Upper lobe of left lung (tissue), 6 donors: ENCODE measurements around the gene GBP4. TPM values are rescaled to one million over a fixed set of nuclear protein-coding genes. Genes with fewer than 3 reads are reported as not detected.
"Not testable (repeated sequence)": the region's sequence is repeated elsewhere in the genome, so short reads cannot be mapped to it uniquely, and the experiment has no call there.

ENCODE experiments used
- ATAC-seq, 2 donors: fragments of 200-7000 bp; cut with Tn5 transposase; one replicate each; pipeline ENCODE4 v1.9.1; 2022; ENCODE audit warnings: mild to moderate bottlenecking in 2 of 2, moderate library complexity in 2 of 2; ENCODE audit not compliant: low FRiP score in 2 of 2
- DNase-seq, 2 donors: peaks; one replicate each; pipeline ENCODE4 v3.0.0-alpha.2; 2019 to 2020
- H3K27ac ChIP-seq, 4 donors: fragments of 200-600 bp; sonication (generic); one replicate each; pipeline ENCODE4 v1.5.1; 2016 to 2019
- H3K27me3 ChIP-seq, 4 donors: fragments of 200-600 bp; sonication (generic); one replicate each; pipeline ENCODE4 v1.5.1; 2017 to 2019
- H3K36me3 ChIP-seq, 4 donors: fragments of 200-600 bp; sonication (generic); one replicate each; pipeline ENCODE4 v1.5.1; 2016 to 2019
- H3K4me1 ChIP-seq, 4 donors: fragments of 200-600 bp; sonication (generic); one replicate each; pipeline ENCODE4 v1.5.1; 2018 to 2019
- H3K4me3 ChIP-seq, 4 donors: fragments of 200-600 bp; sonication (generic); one replicate each; pipeline ENCODE4 v1.5.1; 2017 to 2019; ENCODE audit warnings: mild to moderate bottlenecking in 2 of 4, moderate library complexity in 1 of 4
- H3K9me3 ChIP-seq, 4 donors: fragments of 200-600 bp; sonication (generic); one replicate each; pipeline ENCODE4 v1.5.1; 2018 to 2019
- EP300 ChIP-seq, 4 donors: sonication (generic); formaldehyde crosslinking; IDR thresholded peaks; one replicate each; pipeline ENCODE4 v1.5.1; 2017; ENCODE audit warnings: antibody characterized with exemption in 4 of 4, control low read depth in 2 of 4
- POLR2A ChIP-seq, 4 donors: fragments of 450-650 bp; IDR thresholded peaks; one replicate each; pipeline ENCODE4 v1.5.1; 2016 to 2017; ENCODE audit warnings: antibody characterized with exemption in 4 of 4, mild to moderate bottlenecking in 2 of 4
- POLR2AphosphoS5 ChIP-seq, 2 donors: sonication (generic); formaldehyde crosslinking; IDR thresholded peaks; one replicate each; pipeline ENCODE4 v1.5.1; 2017; ENCODE audit warnings: antibody characterized with exemption in 2 of 2
- WGBS, 2 donors: methylation state at CpG; one replicate each; pipeline ENCODE4 v1.1.5; 2017 to 2018; 5-methylcytosine and 5-hydroxymethylcytosine counted together
- total RNA-seq, 6 donors: library from RNA; depleted of rRNA in 4 of 6; stranded (reverse); fragments of >200 nt in 4 of 6; gene quantifications; one replicate each; pipeline versions ENCODE4 v1.1.0 to v1.2.1, GENCODE V29; 2016 to 2021
- TF ChIP-seq, protein P1 (sequence below), 6 experiments: fragments of 450-650 bp in 4 of 6; fragments of 200-600 bp in 2 of 6; sonication (generic) in 2 of 6; IDR thresholded peaks; one replicate each; pipeline ENCODE4 v1.5.1; 2016 to 2019; ENCODE audit warnings: antibody characterized with exemption in 6 of 6
- donor health status: DM: no; HTN: no; CAD: no; lungs with moderate emphysema.
- donor health status: DM: no; HTN: yes; CAD: no; lungs with severe emphysema.

The GBP4 gene
- total RNA-seq = 10 to 100 TPM; 13.6 to 27.4 (median 22.1) TPM

GRCh38 chr1:89198491-89199072 lies at the start of gene GBP4:
GBP4 (minus strand) TSS chr1:89198942; CDS start chr1:89198834, 108 bp downstream.
- peak in 1 of 4 donors; percentile 62 for TF ChIP-seq EP300 (IDR thresholded peaks at IDR 0.05)
- TF ChIP-seq, protein P1, sequence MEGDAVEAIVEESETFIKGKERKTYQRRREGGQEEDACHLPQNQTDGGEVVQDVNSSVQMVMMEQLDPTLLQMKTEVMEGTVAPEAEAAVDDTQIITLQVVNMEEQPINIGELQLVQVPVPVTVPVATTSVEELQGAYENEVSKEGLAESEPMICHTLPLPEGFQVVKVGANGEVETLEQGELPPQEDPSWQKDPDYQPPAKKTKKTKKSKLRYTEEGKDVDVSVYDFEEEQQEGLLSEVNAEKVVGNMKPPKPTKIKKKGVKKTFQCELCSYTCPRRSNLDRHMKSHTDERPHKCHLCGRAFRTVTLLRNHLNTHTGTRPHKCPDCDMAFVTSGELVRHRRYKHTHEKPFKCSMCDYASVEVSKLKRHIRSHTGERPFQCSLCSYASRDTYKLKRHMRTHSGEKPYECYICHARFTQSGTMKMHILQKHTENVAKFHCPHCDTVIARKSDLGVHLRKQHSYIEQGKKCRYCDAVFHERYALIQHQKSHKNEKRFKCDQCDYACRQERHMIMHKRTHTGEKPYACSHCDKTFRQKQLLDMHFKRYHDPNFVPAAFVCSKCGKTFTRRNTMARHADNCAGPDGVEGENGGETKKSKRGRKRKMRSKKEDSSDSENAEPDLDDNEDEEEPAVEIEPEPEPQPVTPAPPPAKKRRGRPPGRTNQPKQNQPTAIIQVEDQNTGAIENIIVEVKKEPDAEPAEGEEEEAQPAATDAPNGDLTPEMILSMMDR (IDR thresholded peaks at IDR 0.05) = no peak
- peak in 1 of 2 donors; percentile 68 for TF ChIP-seq POLR2AphosphoS5 (IDR thresholded peaks at IDR 0.05)
- TF ChIP-seq POLR2A (IDR thresholded peaks at IDR 0.05) = peak in 3 of 4 donors; percentile 30 to 52 (median 35)
- H3K27ac ChIP-seq = peak within 1 kb of the TSS; percentile 72 to 89 (median 82)
- WGBS, 2 donors = 5 to 15% methylated on average over 15 to 21 of the region's 21 CpGs

DNA sequence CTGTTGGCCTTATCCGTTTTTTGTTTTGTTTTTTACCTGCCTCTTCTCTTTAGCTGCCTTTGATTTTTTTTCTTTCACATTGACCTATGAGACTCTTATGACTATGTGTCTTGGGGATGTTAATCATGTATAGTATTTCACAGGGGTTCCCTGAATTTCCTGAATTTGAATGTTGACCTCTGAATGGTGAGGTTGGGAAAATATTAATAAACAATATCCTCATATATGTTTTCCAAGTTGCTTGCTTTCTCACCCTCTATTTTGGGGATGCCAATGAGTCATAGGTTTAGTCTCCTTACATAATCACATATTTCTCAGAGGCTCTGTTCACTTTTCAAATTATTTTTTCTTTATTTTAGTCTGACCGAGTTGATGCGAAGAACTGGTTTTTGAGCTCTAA lies 44.3 kb upstream of the GBP4 start:
- DNase-seq (no peak), ATAC-seq (no peak)
- WGBS, 2 donors = 90 to 94% methylated on average over 3 of the region's 3 CpGs
- H3K36me3 ChIP-seq = no peaks in the 10 kb centered on the region
- H3K4me3 ChIP-seq = no peak overlapping the region
- no peak overlapping the region for H3K27ac ChIP-seq
- no peaks in the 10 kb centered on the region for H3K4me1 ChIP-seq
- H3K9me3 ChIP-seq = no peaks in the 10 kb centered on the region
- no peaks in the 10 kb centered on the region for H3K27me3 ChIP-seq
- TF ChIP-seq EP300 (IDR thresholded peaks at IDR 0.05) (no peak), POLR2AphosphoS5 (IDR thresholded peaks at IDR 0.05) (no peak), POLR2A (IDR thresholded peaks at IDR 0.05) (no peak)
- TF ChIP-seq, protein P1 (IDR thresholded peaks at IDR 0.05) = no peak

More at GRCh38 chr1:89198491-89199072, at the start of gene GBP4:
- peak; percentile 46 to 77 for DNase-seq
- H3K27me3 ChIP-seq = no peaks in the 10 kb centered on the region
- no peaks in the 10 kb centered on the region for H3K9me3 ChIP-seq
- peak within 1 kb of the TSS; percentile 14 to 65 (median 52) for H3K4me3 ChIP-seq
- no peaks in the 10 kb centered on the region for H3K36me3 ChIP-seq
- ATAC-seq = peak; percentile 75 to 77
- H3K4me1 ChIP-seq = peaks cover 0 to 17% (median 5%) of the 10 kb centered on the region in 4 donors

DNA sequence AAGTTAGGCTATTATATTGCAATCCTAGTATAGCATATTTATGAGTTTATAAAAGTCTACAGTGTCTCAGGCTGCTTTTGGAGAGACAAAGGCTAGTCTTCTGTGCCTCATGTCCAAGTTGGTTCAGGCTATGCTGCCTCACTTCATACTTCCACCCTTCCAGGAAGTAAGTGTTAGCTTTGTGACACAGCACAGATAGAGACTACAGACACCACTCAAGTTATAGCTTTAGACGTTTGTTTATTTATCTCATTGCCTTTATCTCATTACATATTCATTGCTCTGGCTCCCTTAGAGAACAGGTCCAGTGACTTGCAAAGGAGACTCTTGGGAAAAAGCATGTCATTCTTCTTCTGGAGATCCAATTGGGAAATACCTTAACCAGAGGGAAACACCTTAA lies 22.6 kb upstream of the GBP4 start:
- no peak overlapping the region for H3K27ac ChIP-seq
- ATAC-seq (no peak), DNase-seq (no peak)
- H3K36me3 ChIP-seq = no peaks in the 10 kb centered on the region
- no peaks in the 10 kb centered on the region for H3K27me3 ChIP-seq
- no peaks in the 10 kb centered on the region for H3K4me1 ChIP-seq
- WGBS, 2 donors = 35 to 44% methylated on average over 1 of the region's 1 CpG
- H3K9me3 ChIP-seq = peaks cover 0 to 9% (median 0%) of the 10 kb centered on the region in 4 donors
- H3K4me3 ChIP-seq = no peak overlapping the region
- TF ChIP-seq EP300 (IDR thresholded peaks at IDR 0.05) (no peak), POLR2A (IDR thresholded peaks at IDR 0.05) (no peak), POLR2AphosphoS5 (IDR thresholded peaks at IDR 0.05) (no peak)
- TF ChIP-seq, protein P1 (IDR thresholded peaks at IDR 0.05) = no peak

DNA sequence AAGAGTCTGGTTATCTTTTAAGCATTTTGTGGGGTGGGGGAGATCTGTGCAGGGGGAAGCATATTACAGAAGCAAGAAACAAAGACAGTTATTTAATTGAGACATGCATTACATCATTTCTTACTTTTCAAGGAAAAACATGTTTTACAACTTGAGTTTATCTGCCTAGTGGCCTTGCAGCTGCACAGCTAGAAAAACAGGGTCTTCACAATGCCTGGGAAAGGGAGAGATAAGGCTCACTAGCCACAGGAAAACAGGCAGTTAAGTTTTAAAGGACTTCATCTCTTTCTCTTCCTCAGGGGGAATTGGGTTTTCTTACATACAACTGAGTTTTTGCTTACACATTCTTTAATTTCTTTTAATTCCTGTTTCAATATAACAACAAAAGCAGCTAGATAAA lies 21.1 kb upstream of the GBP4 start:
- not testable (repeated sequence) for ATAC-seq

DNA sequence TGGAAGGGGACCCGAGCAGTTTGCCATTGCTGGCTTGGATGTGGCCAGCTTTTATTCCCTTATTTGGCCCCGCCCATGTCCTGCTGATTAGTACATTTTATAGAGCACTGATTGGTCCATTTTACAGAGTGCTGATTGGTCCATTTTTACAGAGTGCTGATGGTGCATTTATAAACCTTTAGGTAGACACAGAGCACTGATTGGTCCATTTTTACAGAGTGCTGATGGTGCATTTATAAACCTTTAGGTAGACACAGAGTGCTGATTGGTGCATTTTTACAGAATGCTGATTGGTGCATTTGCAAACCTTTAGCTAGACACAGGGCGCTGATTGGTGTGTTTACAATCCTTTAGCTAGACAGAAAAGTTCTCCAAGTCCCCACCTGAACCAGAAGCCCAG lies 20.2 kb upstream of the GBP4 start:
- not testable (repeated sequence) for H3K27ac ChIP-seq, ATAC-seq, H3K36me3 ChIP-seq, H3K4me3 ChIP-seq, H3K4me1 ChIP-seq, H3K27me3 ChIP-seq, DNase-seq, H3K9me3 ChIP-seq
- WGBS, 2 donors = 89 to 90% methylated on average over 3 of the region's 3 CpGs

More for the DNA sequence above, 21.1 kb upstream of the GBP4 start:
- H3K36me3 ChIP-seq, H3K27me3 ChIP-seq, H3K9me3 ChIP-seq, H3K4me1 ChIP-seq, H3K4me3 ChIP-seq, H3K27ac ChIP-seq, DNase-seq: not testable (repeated sequence)

GRCh38 chr1:89213347-89213746 lies 14.6 kb upstream of the GBP4 start:
- no peaks in the 10 kb centered on the region for H3K9me3 ChIP-seq
- no peak for TF ChIP-seq POLR2AphosphoS5 (IDR thresholded peaks at IDR 0.05)
- TF ChIP-seq, protein P1 (IDR thresholded peaks at IDR 0.05) = no peak
- TF ChIP-seq EP300 (IDR thresholded peaks at IDR 0.05) = no peak
- TF ChIP-seq POLR2A (IDR thresholded peaks at IDR 0.05) = no peak
- 72 to 76% methylated on average over 1 of the region's 1 CpG for WGBS, 2 donors
- H3K36me3 ChIP-seq = no peaks in the 10 kb centered on the region
- no peaks in the 10 kb centered on the region for H3K27me3 ChIP-seq
- no peaks in the 10 kb centered on the region for H3K4me1 ChIP-seq
- no peak for DNase-seq
- no peak overlapping the region for H3K4me3 ChIP-seq
- no peak for ATAC-seq
- no peak overlapping the region for H3K27ac ChIP-seq
